ENCODE measurements around the gene ZNF30. TPM values are rescaled to one million over a fixed set of nuclear protein-coding genes. Genes with fewer than 3 reads are reported as not detected.

The ZNF30 gene
- total RNA-seq, 4 donors from 2014 or later = 2.4 to 5.6 (median 3.1) TPM

DNA sequence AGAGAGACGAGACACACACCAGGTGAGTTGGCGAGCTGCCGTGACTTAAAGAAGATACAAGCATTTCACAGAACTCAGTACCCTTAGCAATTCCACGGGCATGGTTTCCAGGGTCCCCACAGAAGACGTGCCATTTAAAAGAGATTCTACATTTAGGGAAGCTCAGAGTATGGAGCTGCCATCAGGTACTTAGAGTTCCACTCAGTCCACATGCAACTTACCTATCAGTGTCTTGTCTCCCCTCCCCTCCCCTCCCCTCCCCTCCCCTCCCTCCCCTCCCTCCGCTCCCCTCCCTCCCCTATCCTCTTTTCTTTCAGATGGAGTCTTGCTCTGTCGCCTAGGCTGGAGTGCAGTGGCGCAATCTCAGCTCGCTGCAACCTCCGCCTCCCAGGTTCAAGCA, 12.2 kb downstream of the ZNF30 start:
- Histone ChIP-seq H3K9me3 (no peaks in the 10 kb centered on the region), H3K27me3 (no peaks in the 10 kb centered on the region), H3K4me3 (replicated peaks in 1 of 3) (no peak overlapping the region), H3K27ac (no peak overlapping the region), H3K4me1 (no peaks in the 10 kb centered on the region), H3K36me3 (peaks cover 10 to 12% of the 10 kb centered on the region in 2 donors)
- no peak for TF ChIP-seq POLR2A (IDR thresholded peaks at IDR 0.05)
- TF ChIP-seq, protein P1, sequence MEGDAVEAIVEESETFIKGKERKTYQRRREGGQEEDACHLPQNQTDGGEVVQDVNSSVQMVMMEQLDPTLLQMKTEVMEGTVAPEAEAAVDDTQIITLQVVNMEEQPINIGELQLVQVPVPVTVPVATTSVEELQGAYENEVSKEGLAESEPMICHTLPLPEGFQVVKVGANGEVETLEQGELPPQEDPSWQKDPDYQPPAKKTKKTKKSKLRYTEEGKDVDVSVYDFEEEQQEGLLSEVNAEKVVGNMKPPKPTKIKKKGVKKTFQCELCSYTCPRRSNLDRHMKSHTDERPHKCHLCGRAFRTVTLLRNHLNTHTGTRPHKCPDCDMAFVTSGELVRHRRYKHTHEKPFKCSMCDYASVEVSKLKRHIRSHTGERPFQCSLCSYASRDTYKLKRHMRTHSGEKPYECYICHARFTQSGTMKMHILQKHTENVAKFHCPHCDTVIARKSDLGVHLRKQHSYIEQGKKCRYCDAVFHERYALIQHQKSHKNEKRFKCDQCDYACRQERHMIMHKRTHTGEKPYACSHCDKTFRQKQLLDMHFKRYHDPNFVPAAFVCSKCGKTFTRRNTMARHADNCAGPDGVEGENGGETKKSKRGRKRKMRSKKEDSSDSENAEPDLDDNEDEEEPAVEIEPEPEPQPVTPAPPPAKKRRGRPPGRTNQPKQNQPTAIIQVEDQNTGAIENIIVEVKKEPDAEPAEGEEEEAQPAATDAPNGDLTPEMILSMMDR (IDR thresholded peaks at IDR 0.05) = no peak
- 92 to 95% methylated on average over 9 to 10 of the region's 10 CpGs for WGBS, 2 donors
- DNase-seq = no peak
- intact Hi-C loops (cut with DNase I) = no loop called here

DNA sequence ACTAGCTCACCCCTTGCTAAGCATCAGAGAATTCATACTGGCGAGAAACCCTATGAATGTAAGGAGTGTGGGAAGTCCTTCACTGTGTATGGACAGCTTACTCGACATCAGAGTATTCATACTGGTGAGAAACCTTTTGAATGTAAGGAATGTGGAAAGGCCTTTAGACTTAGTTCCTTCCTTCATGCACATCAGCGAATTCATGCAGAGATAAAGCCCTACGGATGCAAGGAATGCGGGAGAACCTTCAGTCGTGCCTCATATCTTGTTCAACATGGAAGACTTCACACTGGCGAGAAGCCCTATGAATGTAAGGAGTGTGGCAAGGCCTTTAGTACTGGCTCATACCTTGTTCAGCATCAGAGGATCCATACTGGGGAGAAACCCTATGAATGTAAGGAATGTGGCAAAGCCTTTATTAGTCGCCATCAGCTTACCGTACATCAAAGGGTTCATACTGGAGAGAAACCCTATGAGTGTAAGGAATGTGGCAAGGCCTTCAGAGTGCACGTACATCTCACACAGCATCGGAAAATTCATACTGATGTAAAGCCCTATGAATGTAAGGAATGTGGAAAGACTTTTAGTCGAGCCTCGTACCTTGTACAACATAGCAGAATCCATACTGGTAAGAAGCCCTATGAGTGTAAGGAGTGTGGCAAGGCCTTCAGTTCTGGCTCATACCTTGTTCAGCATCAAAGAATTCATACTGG, 17.3 kb downstream of the ZNF30 start:
- Histone ChIP-seq H3K9me3 (no peaks in the 10 kb centered on the region), H3K27ac (no peak overlapping the region), H3K4me1 (no peaks in the 10 kb centered on the region), H3K27me3 (no peaks in the 10 kb centered on the region), H3K36me3 (peaks cover 6 to 17% of the 10 kb centered on the region in 2 donors), H3K4me3 (replicated peaks in 1 of 3) (no peak overlapping the region)
- WGBS, 2 donors = 96 to 97% methylated on average over 13 of the region's 13 CpGs
- no peak for DNase-seq
- intact Hi-C loops (cut with DNase I) = no loop called here
- TF ChIP-seq, protein P1 (IDR thresholded peaks at IDR 0.05) = no peak
- no peak for TF ChIP-seq POLR2A (IDR thresholded peaks at IDR 0.05)

DNA sequence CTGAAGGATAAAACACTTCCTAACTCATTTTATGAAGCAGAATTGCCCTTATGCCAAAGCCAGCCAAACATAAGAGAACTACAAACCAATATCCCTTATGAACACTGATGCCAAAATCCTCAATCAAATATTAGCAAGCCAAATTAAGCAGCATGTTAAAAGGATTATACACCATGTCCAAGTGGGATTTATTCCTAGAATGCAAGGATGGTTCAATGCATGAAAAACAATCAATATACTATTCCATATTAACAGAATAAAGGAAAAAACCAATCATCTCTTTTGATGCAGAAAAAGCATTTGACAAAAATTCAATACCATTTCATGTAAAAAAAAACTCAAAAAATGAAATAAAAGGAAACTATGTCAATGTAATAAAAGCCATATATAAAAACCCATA, 26.4 kb downstream of the ZNF30 start:
- no peak overlapping the region for H3K27ac ChIP-seq
- TF ChIP-seq, protein P1 (IDR thresholded peaks at IDR 0.05) = no peak
- peaks cover 9 to 15% of the 10 kb centered on the region in 2 donors for H3K36me3 ChIP-seq
- H3K4me1 ChIP-seq = no peaks in the 10 kb centered on the region
- no peaks in the 10 kb centered on the region for H3K27me3 ChIP-seq
- H3K9me3 ChIP-seq = no peaks in the 10 kb centered on the region
- intact Hi-C loops (cut with DNase I) = no loop called here
- DNase-seq = no peak
- no peak overlapping the region for H3K4me3 ChIP-seq (replicated peaks in 1 of 3)

DNA sequence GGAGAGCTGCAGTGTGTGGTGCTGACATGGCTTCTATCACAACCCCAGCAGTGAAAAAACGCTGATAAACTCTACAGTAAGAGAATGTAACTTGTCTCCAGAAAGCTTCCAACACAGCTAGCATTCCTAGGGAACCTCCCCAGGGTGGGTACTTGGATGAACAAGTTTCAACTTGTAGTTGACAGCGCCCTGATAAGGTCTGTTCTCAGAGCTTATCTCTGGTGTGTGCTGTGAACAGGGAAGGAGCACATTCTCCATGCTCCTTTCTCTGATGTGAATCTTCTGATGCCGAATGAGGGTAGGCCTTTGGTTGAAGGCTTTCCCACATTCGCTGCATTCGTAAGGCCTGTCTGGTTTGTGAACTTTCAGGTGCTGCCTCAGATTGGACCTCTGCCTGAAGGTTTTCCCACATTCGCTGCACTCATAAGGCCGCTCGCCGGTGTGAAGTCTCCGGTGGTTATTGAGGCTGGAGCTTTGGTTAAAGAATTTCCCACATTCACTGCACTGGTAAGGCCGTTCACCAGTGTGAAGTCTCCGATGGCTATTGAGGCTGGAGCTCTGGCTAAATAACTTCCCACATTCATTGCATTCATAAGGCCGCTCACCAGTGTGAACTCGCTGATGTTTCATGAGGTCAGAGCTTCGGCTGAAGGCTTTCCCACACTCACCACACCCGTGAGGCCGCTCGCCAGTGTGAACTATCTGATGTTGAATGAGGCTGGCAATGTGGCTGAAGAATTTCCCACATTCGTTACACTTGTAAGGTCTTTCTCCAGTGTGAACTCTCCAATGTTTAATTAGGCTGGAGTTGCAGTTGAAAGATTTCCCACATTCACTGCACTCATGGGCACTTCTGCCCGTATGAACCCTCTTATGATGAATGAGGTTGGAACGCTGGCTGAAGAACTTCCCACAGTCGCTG, 31.4 kb downstream of the ZNF30 start:
- Histone ChIP-seq H3K27ac (no peak overlapping the region), H3K36me3 (peaks cover 31 to 34% of the 10 kb centered on the region in 2 donors), H3K9me3 (no peaks in the 10 kb centered on the region), H3K4me1 (peaks cover 11 to 14% of the 10 kb centered on the region in 2 donors), H3K4me3 (replicated peaks in 1 of 3) (no peak overlapping the region), H3K27me3 (no peaks in the 10 kb centered on the region)
- intact Hi-C loops (cut with DNase I) = no loop called here
- TF ChIP-seq, protein P1 (IDR thresholded peaks at IDR 0.05) = no peak
- no peak for TF ChIP-seq POLR2A (IDR thresholded peaks at IDR 0.05)
- DNase-seq = no peak
- 94 to 98% methylated on average over 22 of the region's 22 CpGs for WGBS, 2 donors

DNA sequence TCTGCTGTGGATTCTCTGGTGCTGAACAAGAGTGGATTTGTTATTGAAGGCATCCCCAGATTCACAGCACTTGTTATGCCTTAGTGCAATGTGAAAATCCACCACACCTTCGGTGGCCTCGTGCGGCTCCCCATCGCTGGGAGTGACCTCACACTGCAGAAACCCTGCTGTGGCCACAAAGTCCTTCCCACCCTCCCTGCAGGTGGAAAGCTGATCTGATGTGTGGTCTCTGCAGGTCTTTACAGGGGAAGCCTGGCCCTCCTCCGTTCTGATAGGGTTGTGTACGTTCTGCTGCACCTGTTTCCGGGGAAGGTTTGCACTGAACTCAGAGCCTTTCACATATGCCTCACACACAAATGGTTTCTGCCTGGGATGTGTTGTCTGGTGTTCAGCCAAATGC, 32.3 kb downstream of the ZNF30 start:
- 91 to 97% methylated on average over 7 of the region's 7 CpGs for WGBS, 2 donors
- Histone ChIP-seq H3K4me3 (replicated peaks in 1 of 3) (no peak overlapping the region), H3K9me3 (no peaks in the 10 kb centered on the region), H3K4me1 (peaks cover 12 to 15% of the 10 kb centered on the region in 2 donors), H3K27me3 (no peaks in the 10 kb centered on the region), H3K36me3 (peaks cover 31 to 34% of the 10 kb centered on the region in 2 donors), H3K27ac (no peak overlapping the region)
- intact Hi-C loops (cut with DNase I) = no loop called here
- DNase-seq = no peak
- TF ChIP-seq, protein P1 (IDR thresholded peaks at IDR 0.05) = no peak
- no peak for TF ChIP-seq POLR2A (IDR thresholded peaks at IDR 0.05)
